Duodenal mucosa (tissue), 2 donors: ENCODE results near the gene PPP1R14D.
A peak's percentile ranks its signal among the peaks of the same experiment; 100 is the strongest.

ENCODE experiments used
- H3K27ac ChIP-seq: one replicate; pipeline ENCODE4 v1.7.0; 2013; ENCODE audit warnings: low read depth, low read length
- H3K27me3 ChIP-seq, 2 donors: one replicate each; pipeline ENCODE4 v1.7.0; 2013; ENCODE audit warnings: low read length in 2 of 2, control low read depth in 1 of 2; ENCODE audit not compliant: insufficient read depth in 2 of 2, control insufficient read depth in 1 of 2
- H3K36me3 ChIP-seq, 2 donors: one replicate each; pipeline ENCODE4 v1.7.0; 2013; ENCODE audit warnings: low read length in 2 of 2, control low read depth in 1 of 2; ENCODE audit not compliant: insufficient read depth in 2 of 2, control insufficient read depth in 1 of 2
- H3K4me1 ChIP-seq, 2 donors: one replicate each; pipeline ENCODE4 v1.7.0; 2013; ENCODE audit warnings: low read length in 2 of 2, control low read depth in 1 of 2; ENCODE audit not compliant: insufficient read depth in 2 of 2, control insufficient read depth in 1 of 2
- H3K4me3 ChIP-seq, 2 donors: one replicate each; pipeline ENCODE4 v1.7.0; 2013; ENCODE audit warnings: low read length in 2 of 2, low read depth in 1 of 2
- H3K9ac ChIP-seq, 2 donors: one replicate each; pipeline ENCODE4 v1.7.0; 2013; ENCODE audit warnings: low read length in 2 of 2, low read depth in 1 of 2
- H3K9me3 ChIP-seq, 2 donors: one replicate each; pipeline ENCODE4 v1.7.0; 2013; ENCODE audit warnings: low read length in 2 of 2, control low read depth in 1 of 2; ENCODE audit not compliant: control insufficient read depth in 1 of 2

The PPP1R14D gene

DNA sequence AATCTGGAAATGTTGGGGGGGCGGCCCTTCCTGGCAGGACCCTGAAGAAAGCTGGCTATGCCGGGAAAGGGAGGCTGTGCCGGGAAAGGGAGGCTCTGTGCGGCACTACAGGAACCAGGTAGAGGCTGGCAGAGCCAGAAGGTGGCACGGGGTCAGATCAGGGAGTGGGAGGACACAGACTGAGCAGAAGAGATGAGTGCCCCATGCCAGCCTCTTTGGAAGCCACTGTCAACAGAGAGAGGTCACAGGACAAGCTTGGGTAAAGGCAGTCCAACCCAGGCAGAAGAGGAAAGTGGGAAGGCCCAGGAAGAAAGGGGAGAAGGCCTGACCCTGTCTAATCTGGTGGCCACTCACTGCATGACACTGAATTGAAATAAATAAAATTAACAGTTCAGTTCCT lies 57.3 kb downstream of the PPP1R14D start:
- H3K27me3 ChIP-seq, result no peaks in the 10 kb centered on the region
- H3K9ac ChIP-seq, result no peak overlapping the region
- peaks cover 27 to 53% of the 10 kb centered on the region in 2 donors for H3K36me3 ChIP-seq
- H3K9me3 ChIP-seq, result no peaks in the 10 kb centered on the region
- H3K4me3 ChIP-seq, result no peak overlapping the region
- H3K27ac ChIP-seq, result no peak overlapping the region
- peaks cover 41 to 42% of the 10 kb centered on the region in 2 donors for H3K4me1 ChIP-seq

DNA sequence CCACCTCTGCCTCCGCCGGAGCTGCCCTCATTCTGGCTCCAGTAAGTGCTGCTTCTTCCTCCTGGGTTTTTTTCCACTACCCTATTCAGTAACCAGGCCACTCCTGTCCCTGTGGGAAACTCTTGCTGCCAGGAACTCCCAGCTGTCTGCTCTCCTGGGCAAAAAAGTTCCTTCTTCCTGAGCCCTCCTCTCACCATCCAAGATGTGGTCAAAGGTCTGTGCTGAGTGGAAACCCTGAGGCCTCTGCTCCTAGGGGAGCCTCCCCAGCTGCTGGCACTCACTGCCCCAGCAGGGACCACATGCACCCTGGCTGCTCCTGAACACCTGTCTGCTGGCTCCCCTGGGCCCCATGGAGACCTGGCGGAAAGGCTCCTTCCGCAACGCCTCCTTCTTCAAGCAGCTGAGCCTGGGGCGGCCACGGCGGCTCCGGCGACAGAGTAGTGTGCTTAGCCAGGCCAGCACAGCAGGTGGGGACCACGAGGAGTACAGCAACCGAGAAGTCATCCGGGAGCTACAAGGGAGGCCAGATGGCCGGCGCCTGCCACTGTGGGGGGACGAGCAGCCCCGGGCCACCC lies 58.3 kb downstream of the PPP1R14D start:
- Histone ChIP-seq H3K36me3 (peaks cover 19 to 43% of the 10 kb centered on the region in 2 donors), H3K9me3 (no peaks in the 10 kb centered on the region), H3K4me3 (peak overlapping the region; percentile 28 to 43), H3K27ac (peak overlapping the region; percentile 73), H3K4me1 (peaks cover 47 to 53% of the 10 kb centered on the region in 2 donors), H3K9ac (peak overlapping the region; percentile 51 to 60), H3K27me3 (no peaks in the 10 kb centered on the region)

DNA sequence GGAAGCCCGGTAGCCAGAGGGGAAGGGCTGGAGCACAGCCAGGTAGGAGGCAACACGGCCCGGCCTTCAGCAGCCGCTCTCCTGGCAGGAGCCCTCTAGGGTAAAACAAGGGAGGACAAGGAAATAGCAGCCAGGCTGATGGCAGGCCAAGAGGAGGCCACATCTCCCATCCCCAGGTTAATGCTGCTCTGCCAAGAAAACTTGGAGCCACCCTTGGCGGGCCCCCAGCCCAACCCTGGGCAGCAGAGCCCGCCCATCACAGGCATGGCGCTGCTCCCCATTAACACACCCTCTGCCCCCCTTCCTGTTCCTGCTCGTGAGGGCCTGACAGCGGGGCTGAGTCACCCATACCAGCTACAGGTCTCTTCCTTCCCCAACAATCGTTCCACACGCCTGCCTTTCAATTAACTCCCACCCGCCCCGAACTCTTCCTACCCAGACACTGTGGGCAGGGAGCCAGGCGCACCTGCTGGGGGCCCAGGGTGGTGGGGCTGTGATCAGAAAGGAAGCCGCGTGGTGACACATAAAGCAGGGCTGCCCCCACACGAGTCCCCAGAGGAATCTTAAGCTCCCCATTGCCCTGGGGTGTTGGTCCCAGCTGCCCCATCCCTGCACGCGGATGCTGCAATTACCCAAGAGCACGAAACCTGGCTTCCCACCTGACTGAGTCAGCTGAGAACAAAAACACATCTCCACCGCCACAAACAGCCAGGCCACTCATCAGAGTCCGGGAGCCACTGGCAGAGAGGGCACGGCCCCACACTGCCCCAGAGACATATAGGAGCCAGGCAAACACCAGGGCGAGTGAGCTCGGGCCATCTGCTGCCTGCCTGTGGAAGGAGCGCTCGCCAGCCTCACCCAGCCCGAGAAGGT lies 59.0 kb downstream of the PPP1R14D start, which contains the start of gene C15orf62:
C15orf62 (plus strand) TSS at position 707 of the 873 bp plus-strand sequence. CDS start 516 bp downstream, outside the sequence.
- Histone ChIP-seq H3K4me1 (peaks cover 54 to 60% of the 10 kb centered on the region in 2 donors), H3K27ac (peak within 1 kb of the TSS; percentile 73), H3K27me3 (no peaks in the 10 kb centered on the region), H3K9ac (peak within 1 kb of the TSS; percentile 51 to 60), H3K4me3 (peak within 1 kb of the TSS; percentile 28 to 53), H3K9me3 (no peaks in the 10 kb centered on the region), H3K36me3 (peaks cover 12 to 36% of the 10 kb centered on the region in 2 donors)

DNA sequence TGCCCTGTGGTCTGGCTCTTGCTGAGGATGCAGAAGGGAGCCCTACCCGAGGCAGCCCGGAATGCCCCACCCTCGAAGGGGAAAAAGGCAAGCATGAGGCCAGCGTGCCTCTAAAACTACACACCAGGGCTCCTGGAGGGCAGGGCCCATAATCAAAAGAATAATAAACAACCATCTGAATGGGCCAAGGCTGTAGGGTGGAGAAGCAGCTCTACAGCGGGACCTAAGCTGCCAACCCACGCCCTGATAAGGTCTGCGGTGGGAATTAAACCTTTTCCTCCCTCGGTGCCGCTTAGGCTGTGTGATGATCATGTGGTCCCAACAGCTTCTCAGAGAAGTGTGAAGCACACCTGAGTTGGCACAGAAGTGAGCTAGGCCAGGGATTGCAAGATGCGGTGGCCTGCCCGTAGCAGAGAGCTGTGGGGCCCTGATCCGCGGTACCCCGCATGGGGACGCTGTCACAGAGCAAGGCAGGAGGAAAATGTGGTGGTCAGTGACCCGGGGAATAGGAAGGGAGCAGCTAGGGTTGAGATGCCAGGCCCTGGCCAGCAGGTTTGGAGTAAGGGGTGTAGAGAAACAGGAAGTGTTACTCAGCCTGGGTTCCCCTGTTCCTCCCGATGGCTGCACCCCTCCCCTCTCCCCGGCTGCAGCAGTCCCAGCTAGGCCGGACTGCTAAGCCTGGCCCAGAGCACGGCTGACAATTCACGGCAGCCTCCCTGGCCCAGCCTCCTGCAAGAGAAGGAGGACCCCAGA lies 59.8 kb downstream of the PPP1R14D start:
- Histone ChIP-seq H3K9me3 (no peaks in the 10 kb centered on the region), H3K4me3 (peak overlapping the region; percentile 28 to 53), H3K27ac (peak overlapping the region; percentile 70), H3K27me3 (no peaks in the 10 kb centered on the region), H3K9ac (peak overlapping the region; percentile 51 to 60), H3K4me1 (peaks cover 61 to 62% of the 10 kb centered on the region in 2 donors), H3K36me3 (peaks cover 6 to 28% of the 10 kb centered on the region in 2 donors)

DNA sequence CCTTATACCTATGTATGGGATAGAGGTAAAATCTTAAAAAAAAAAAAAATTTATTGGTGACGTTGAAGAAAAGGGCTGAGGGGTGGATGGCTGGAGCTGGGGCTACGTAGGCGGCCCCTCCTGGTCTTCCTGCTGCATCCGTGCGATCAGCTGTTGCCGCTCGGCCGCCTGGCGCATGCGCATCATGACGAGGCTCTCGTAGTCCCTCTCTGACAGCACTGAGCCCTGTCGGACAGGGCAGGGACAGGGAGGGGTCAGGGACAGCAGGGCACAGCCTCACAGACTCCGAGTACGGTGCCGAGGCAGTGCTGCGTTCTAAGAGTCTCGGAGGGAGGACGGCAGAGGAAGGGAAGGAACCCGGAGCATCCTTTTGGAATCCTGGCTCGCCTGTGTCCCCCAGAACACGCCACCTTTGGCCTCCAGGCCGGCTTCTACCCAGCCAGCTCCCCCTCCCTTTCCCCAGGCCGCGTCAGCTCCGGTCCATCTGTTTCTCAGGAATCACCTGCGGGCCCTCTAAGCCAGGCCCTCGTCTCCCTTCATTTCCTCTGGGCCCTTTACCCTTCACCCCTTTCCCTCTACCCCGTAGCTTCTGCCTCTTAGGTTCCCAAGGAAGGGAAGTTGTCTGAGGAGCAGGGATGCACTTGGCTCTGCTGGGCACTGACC lies 60.5 kb downstream of the PPP1R14D start:
- Histone ChIP-seq H3K27ac (no peak overlapping the region), H3K9ac (peak overlapping the region in 1 of 2 donors; percentile 60), H3K27me3 (no peaks in the 10 kb centered on the region), H3K9me3 (no peaks in the 10 kb centered on the region), H3K36me3 (peaks cover 0 to 26% of the 10 kb centered on the region in 2 donors), H3K4me1 (peaks cover 66 to 68% of the 10 kb centered on the region in 2 donors), H3K4me3 (no peak overlapping the region)

DNA sequence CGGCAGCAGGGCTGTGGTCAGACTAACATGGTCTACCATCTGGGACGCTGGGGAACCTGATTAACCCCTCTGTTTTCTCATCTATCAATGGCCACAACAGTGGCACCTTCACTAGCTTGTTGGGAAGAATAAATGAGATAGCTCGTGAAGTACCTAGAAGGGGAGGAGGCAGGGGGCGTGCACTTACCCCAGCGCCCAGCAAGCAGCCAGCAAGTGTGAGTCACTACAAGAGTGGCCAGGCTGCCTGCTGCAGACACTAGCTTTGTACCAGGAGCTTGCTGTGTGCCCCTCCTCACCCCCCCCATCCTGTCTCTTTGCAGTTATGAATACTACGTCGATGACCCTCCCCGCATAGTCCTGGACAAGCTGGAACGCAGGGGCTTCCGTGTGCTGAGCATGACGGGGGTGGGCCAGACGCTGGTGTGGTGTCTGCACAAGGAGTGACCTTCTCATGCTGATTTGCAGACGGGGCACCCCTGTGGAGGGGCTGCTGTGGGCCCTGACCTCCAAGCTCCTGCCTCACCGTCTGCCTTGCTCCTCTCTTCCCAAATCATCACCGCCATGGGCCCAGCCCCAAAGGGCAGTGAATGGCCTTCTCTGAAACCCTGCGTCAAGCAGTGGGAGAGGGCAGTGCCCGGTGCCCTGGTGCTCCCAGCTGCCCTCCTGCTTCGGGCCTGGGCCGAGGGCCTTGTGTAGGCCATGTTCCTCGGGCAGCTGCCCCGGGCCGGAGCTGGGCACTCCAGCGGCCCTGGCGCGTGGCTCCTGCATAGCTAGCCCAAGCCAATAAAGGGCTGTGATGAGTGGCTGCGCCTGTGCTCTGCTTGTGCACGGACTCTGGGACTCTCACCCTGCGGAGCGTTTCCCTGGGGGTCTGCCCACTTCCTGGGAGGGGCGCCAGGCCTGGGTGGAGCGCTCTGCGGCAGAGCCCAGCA lies 61.3 kb downstream of the PPP1R14D start:
- Histone ChIP-seq H3K27me3 (no peaks in the 10 kb centered on the region), H3K27ac (no peak overlapping the region), H3K36me3 (peaks cover 0 to 24% of the 10 kb centered on the region in 2 donors), H3K4me3 (no peak overlapping the region), H3K9me3 (no peaks in the 10 kb centered on the region), H3K4me1 (peaks cover 67 to 73% of the 10 kb centered on the region in 2 donors), H3K9ac (peak overlapping the region in 1 of 2 donors; percentile 3)

DNA sequence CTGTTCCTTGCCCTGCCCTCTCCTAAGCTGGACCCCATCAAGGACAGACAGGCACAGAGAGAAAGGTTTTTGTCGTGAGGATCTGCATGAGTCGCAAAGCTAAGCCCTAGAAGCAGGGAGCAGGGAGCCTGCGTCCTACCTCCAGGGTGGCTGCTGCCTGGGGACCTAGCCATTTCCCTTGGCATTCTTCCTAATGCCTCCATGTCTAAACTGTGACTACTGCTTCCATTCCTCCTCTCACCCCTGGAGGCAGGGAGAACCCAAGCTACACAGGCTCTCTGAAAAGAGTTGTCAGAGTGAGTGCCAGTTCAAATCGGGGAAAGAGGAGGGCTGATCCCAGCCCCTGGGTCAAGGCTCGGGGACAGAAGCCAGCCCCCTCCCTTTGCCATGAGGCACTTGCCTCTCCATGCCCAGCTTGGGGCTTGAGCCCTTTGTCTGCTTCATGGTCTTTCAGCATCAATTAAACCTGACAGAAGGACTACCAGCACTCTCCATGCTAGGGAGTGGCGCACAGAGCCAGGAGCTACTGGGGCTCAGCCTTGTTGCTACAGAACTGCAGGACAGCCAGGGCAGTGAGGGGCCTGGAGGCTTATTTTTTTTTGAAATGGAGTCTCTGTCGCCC lies 62.2 kb downstream of the PPP1R14D start:
- H3K4me3 ChIP-seq, result no peak overlapping the region
- H3K9me3 ChIP-seq, result no peaks in the 10 kb centered on the region
- H3K4me1 ChIP-seq, result peaks cover 67 to 73% of the 10 kb centered on the region in 2 donors
- H3K9ac ChIP-seq, result no peak overlapping the region
- peaks cover 0 to 17% of the 10 kb centered on the region in 2 donors for H3K36me3 ChIP-seq
- no peak overlapping the region for H3K27ac ChIP-seq
- no peaks in the 10 kb centered on the region for H3K27me3 ChIP-seq
